Right forelimb (tissue), 1 donor: ENCODE measurements around the gene FGFRL1.
A peak's percentile ranks its signal among the peaks of the same experiment; 100 is the strongest.

ENCODE experiments used
- DNase-seq: peaks from one replicate; pipeline ENCODE4 v3.0.0-alpha.2; 2018

The FGFRL1 gene

GRCh38 chr4:1041936-1042330 is 30.5 kb downstream of the FGFRL1 start:
- no peak for DNase-seq

- no peak for DNase-seq
These were observed 31.1 kb downstream of the FGFRL1 start for GRCh38 chr4:1042352-1043055.

DNA sequence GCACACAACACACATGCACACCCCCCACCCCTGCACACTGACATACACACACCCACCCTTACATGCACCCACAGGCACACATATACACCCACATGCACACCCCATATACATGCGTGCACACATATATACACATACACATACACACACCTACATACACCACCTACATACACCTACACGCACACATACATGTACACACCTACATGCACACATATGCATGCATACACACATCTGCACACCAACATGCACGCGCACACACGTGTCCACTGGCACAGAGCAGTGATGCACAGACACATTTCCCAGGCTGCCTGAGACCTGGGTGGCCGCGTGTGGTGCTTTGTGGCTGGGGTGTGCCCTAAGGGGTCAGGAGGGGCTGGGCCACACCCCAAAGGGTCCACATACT is 31.7 kb downstream of the FGFRL1 start:
- no peak for DNase-seq

GRCh38 chr4:1043651-1044468 is 32.4 kb downstream of the FGFRL1 start:
- peak; percentile 83 for DNase-seq

- peak; percentile 54 for DNase-seq
These were observed 33.2 kb downstream of the FGFRL1 start for GRCh38 chr4:1044469-1045192.

DNA sequence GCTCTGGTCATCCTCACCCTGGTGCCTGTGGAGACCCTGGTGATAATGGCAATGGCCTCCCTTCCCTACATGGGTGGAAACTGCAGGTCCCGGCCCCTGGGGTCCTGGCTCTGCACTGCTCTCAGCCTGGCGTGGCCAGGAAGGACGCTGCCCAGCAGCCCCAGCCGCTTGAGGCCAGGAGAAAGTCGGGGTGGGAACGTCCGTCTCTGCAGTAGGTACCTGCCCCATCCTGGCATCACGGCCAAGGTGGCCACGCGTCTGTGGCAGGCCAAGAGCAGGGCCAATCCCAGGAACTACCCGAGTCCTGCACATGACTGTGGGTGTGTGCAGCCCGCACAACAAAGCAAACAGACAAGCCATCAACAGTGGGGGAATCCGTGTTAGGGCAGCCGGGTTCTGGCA is 33.8 kb downstream of the FGFRL1 start:
- DNase-seq, result peak; percentile 39

DNA sequence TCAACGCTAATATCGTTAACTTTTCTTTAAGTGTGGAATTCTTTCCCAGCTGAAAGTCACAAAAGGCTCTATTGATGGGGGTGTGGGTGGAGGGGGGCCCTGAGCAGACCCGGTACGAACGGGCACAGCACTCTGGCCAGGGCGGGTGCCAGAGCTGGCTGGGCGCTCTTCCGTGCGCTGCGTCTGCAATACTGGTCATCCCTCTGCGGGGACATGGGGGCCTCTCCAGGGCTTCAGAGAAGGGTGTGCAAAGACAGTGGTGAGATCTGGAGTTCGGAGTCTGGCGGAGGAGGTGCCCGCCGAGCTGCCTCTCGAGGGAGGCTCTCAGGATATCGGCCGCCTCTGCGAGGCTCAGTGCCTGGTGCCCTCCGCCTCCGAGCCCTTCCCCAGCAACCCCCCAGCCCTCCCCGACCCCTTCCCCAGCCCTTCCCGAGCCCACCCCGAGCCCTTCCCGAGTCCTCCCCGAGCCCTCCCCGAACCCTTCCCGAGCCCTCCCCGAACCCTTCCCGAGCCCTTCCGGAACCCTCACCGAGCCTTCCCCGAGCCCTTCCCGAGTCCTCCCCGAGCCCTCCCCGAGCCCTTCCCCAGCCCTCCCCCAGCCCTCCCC is 34.3 kb downstream of the FGFRL1 start:
- peak; percentile 42 for DNase-seq

DNA sequence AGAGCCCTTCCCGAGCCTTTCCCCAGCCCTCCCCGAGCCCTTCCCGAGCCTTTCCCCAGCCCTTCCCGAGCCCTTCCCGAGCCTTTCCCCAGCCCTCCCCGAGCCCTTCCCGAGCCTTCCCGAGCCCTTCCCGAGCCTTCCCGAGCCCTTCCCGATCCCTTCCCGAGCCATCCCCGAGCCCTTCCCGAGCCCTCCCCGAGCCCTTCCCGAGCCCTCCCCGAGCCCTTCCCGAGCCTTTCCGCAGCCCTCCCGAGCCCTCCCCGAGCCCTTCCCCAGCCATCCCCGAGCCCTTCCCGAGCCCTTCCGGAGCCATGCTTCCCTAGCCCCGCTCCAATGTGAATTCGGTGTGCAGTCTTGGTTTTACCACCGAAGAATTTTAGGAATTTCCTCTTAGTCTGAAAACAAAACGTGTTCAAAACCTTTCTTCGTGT is 35.2 kb downstream of the FGFRL1 start:
- peak; percentile 93 for DNase-seq

GRCh38 chr4:1047106-1047975 is 35.9 kb downstream of the FGFRL1 start:
- peak; percentile 43 for DNase-seq

DNA sequence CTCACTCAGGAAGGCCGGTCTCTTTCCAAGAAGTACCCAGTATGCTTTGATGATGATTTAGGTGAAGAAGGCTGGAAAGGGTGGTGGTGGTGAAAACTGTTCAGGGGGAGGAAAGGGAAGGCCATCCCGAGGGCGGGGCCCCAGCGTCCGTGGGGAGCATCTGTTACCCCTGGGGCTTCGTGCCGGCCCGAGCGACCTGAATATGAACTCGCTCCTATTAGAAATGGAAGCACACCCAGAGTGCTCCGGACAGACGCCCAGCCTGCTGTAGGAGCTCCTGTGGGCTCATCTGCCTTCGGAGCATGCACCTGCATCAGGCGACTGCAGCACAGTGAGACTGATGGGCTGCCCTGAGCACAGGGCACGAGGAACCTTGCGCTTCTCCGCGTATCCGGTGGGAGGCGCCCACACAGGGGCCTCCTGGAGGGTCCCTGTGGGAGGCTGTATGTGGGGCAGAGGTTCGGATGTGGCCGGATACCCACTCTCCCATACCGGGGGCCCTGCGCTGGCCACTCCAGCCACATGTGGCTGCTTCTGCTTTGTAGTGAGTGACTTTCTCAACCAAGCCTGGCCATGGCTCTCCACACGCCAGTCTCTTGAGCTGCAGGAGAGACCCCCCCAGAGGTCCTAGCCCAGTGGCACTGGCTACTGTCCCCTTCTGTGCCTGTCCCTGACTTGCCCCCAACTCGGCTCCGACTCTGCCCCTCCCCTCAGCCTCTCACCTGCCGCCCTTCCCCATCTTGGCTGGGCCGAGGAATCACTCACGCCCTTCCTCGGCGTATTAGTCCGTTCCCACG is 36.7 kb downstream of the FGFRL1 start:
- DNase-seq, result peak; percentile 36

GRCh38 chr4:1048773-1049590 is 37.6 kb downstream of the FGFRL1 start:
- peak; percentile 39 for DNase-seq

GRCh38 chr4:1049591-1049905 is 38.1 kb downstream of the FGFRL1 start:
- DNase-seq, result no peak

DNA sequence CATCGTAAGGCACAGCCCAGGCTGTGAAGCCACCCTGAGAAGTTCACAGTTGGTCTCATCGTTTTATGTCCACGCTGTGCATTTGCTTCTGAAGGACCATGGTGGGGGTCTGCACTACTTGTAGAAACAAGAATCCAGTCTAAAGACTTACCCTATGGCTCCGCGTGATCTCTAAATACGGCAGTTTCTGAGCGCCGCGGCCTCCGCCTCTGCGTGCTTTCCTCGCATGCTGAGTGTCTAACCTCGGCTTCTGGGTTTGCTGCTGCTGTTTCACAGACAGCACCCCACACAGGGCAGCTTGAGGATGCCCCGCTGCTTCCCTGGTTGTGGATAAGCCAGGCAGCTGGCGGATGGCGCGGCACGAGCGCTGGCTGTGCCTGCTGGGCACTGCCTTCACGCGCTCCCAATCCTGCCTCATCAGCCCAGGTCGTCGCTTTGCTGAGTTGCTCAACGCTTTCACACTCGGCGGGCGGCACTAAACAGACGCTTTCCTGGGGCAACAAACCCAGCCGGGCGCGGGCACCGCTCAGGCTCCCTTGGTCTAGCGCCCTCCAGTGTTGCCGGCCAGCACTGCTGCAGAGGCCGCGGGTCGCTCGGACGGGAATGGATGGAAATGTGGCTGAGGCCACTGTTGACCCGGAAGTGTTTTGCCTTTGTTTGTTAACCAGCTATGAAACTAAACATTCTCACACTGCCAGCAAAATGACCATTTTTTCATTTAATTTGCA is 39.2 kb downstream of the FGFRL1 start:
- peak; percentile 41 for DNase-seq

GRCh38 chr4:1051472-1051871 is 40.0 kb downstream of the FGFRL1 start:
- DNase-seq, result peak; percentile 15

DNA sequence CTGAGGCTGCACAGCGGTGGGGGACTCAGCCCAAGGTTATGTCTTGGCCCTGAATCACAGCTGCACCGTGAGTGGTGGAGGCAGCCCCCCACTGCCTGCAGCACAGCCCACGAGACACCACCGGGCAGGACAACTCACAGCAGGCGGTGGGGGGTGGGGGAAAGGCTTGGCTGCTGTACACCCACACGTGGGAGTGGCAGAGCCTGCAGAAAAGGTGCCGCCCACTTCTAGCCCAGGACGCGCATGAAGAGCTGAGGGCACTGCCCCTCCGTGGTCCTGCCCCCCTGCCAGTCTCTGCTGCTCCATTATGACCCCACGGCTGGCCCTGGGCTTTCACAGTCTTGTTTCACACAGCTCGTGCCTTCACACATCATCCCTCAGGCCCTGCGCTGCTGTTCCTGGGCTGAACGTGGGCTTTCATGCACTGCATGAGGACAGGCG is 40.8 kb downstream of the FGFRL1 start:
- DNase-seq, result peak; percentile 37

DNA sequence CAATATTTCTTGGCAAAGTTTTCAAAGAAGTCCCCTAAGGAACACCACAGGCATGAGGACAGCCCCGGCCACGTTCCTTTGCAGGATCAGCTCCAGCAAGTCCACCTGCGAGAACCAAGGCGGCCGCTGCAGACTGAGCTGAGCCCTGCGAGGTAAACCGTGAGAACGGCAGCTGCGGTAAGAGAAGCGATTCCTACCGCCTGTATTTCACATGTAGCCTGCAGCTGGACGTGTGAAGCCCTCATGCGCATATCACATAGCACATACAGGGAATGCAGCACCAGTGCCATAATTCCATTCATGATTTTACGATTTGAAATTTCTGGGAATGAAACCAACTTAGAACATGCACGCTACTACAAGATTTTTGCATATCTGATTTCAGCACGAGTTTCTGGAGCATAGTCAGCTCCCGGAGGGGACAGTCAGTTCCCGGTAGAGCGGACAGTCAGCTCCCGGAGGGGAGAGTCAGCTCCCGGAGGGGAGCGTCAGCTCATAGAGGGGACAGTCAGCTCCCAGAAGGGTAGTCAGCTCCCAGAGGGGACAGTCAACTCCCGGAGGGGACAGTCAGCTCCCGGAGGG is 41.7 kb downstream of the FGFRL1 start:
- DNase-seq, result peak; percentile 58

GRCh38 chr4:1053891-1054290 is 42.5 kb downstream of the FGFRL1 start:
- DNase-seq, result peak; percentile 15

GRCh38 chr4:1054696-1055242 is 43.3 kb downstream of the FGFRL1 start:
- peak; percentile 16 for DNase-seq

DNA sequence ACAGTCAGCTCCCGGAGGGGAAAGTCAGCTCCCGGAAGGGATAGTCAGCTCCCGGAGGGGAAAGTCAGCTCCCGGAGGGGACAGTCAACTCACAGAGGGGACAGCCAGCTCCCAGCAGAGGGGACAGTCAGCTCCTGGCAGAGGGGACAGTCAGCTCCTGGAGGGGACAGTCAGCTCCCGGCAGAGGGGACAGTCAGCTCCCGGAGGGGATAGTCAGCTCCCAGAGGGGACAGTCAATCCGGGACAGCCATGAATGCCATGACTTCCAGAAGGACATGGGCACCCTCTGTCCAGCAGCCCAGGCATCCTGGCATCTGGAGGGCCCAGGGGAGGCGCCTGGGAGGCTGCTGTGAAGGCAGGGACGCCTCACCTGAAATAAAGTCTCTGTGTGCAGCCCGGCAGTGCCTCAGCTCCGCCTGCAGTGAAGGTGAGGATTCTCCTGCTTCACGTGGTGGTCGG is 43.8 kb downstream of the FGFRL1 start:
- DNase-seq, result peak; percentile 35
